Epithelial cell of proximal tubule (primary cell): Measurements from ENCODE around the gene MAGED1. TPM values are rescaled to one million over a fixed set of nuclear protein-coding genes. Genes with fewer than 3 reads are reported as not detected.
A peak's percentile ranks its signal among the peaks of the same experiment; 100 is the strongest.

ENCODE experiments used
- DNase-seq: peaks from one replicate; pipeline ENCODE4 v3.0.0-alpha.2; 2011; ENCODE audit warnings: low read depth
- H3K4me3 ChIP-seq: 2 replicates; pipeline ENCODE4 v1.5.1; 2011; ENCODE audit warnings: low read depth, mild to moderate bottlenecking, low read length
- total RNA-seq: library from RNA; depleted of rRNA; stranded (reverse); fragments of >200 nt; gene quantifications from 2 replicates; pipeline ENCODE4 v1.2.3, GENCODE V29; 2015
- TF ChIP-seq, protein P1 (sequence below): conservative IDR thresholded peaks from 2 replicates; pipeline ENCODE4 v1.5.1; 2012; ENCODE audit warnings: low read depth, mild to moderate bottlenecking, low read length

Gene MAGED1
- total RNA-seq, 1 donor from 2014 or later, result 114 TPM

- TF ChIP-seq, protein P1, sequence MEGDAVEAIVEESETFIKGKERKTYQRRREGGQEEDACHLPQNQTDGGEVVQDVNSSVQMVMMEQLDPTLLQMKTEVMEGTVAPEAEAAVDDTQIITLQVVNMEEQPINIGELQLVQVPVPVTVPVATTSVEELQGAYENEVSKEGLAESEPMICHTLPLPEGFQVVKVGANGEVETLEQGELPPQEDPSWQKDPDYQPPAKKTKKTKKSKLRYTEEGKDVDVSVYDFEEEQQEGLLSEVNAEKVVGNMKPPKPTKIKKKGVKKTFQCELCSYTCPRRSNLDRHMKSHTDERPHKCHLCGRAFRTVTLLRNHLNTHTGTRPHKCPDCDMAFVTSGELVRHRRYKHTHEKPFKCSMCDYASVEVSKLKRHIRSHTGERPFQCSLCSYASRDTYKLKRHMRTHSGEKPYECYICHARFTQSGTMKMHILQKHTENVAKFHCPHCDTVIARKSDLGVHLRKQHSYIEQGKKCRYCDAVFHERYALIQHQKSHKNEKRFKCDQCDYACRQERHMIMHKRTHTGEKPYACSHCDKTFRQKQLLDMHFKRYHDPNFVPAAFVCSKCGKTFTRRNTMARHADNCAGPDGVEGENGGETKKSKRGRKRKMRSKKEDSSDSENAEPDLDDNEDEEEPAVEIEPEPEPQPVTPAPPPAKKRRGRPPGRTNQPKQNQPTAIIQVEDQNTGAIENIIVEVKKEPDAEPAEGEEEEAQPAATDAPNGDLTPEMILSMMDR, result no peak
- DNase-seq, result no peak
- H3K4me3 ChIP-seq, result no peak overlapping the region
Observed at GRCh38 chrX:51855698-51856097, 37.7 kb upstream of the MAGED1 start.

DNA sequence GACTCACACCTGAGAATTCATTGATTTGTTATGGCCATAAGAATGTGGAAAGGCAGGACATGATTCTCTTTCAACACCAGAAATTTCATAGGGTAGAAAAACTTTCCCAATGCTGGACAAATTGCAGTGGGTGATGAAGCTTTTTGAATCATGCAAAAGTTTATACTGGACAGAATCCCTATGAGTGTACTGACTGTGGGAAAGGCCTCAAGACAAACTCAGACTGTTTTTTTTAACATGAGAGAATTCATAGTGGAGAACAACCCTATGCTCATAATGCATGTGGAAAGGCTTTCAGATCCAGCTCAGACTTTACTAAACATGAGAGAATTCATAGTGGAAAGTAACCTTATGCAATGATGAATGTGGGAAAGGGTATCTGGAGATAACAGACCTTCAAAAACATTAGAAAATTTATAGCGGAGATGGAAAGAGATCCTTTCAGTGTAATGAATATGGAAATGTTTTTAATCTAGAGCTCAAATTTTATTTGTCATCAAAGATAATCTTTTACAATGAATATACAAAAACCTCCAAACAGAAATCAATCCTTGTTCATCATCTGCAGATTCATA is 36.2 kb upstream of the MAGED1 start:
- no peak overlapping the region for H3K4me3 ChIP-seq
- TF ChIP-seq, protein P1, result no peak
- no peak for DNase-seq

DNA sequence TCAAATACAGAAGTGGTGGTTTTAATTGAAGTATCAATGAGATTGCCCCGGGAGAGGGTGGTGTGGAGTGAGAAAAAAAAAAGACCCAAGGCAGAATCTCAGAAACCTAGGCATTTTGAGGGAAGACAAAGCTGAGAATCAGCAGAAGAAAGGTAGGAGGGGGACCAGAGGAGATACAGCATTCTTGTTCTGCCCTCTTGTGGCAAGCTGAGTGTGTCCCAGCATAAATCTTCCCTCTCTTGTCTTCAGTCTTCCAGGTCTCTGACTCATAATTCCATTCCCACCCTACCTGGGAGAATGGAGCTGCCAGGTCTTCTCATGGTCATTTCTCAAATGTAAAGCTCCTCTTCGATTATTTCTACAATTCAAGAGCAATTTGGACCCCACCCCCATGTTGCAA is 32.7 kb upstream of the MAGED1 start:
- no peak for DNase-seq
- TF ChIP-seq, protein P1, result peak; percentile 37
- no peak overlapping the region for H3K4me3 ChIP-seq

DNA sequence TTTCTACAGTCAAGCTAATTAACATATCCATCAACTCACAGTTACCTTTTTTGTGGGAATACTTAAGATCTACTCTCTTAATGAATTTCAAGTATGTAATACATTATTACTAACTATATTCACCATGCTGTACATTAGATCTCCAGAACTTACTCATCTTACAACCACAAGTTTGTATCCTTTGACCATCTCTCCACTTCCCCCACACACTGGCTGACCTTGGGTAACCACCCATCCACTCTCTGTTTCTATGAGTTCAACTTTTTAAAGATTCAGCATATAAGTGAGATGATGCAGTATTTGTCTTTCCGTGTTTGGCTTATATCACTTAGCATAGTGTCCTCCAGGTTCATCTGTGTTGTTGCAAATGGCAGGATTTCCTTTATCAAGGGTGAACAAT is 30.5 kb upstream of the MAGED1 start:
- no peak overlapping the region for H3K4me3 ChIP-seq
- TF ChIP-seq, protein P1, result no peak
- DNase-seq, result no peak

- H3K4me3 ChIP-seq, result no peak overlapping the region
- no peak for DNase-seq
- TF ChIP-seq, protein P1, result no peak
Observed at GRCh38 chrX:51866210-51866609, 27.2 kb upstream of the MAGED1 start.

DNA sequence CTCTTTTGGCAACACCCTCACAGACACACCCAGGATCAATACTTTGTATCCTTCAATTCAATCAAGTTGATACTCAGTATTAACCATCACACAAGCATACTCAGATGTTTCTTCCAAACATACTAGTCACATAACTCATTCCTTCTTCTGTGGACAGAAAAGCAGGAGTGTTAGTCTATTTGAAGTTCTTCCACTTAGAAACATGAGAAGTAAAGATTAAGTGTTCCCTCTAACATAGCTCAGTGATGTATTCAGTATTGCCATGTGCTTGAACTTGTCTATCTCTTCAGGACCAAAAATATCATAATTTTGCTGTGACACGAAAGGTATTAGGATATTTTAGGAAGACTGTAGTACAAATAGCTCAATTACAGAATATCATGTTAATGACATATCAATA is 25.8 kb upstream of the MAGED1 start:
- no peak overlapping the region for H3K4me3 ChIP-seq
- TF ChIP-seq, protein P1, result no peak

GRCh38 chrX:51870354-51870753 is 23.1 kb upstream of the MAGED1 start:
- TF ChIP-seq, protein P1, result no peak
- no peak overlapping the region for H3K4me3 ChIP-seq

More for the DNA sequence above, 25.8 kb upstream of the MAGED1 start:
- no peak for DNase-seq

More at GRCh38 chrX:51870354-51870753, 23.1 kb upstream of the MAGED1 start:
- DNase-seq, result no peak
